Lower leg skin (tissue), 4 donors: Measurements from ENCODE around the gene RNGTT. TPM values are rescaled to one million over a fixed set of nuclear protein-coding genes. Genes with fewer than 3 reads are reported as not detected.

ENCODE experiments used
- DNase-seq, 2 donors: peaks; one replicate each; pipeline ENCODE4 v3.0.0-alpha.2; 2019; ENCODE audit warnings: low spot score in 2 of 2
- H3K4me3 ChIP-seq: fragments of 200-600 bp; sonication (generic); 2 replicates; pipeline ENCODE4 v1.5.1; 2017; ENCODE audit warnings: mild to moderate bottlenecking, low read depth; ENCODE audit not compliant: poor library complexity, severe bottlenecking
- POLR2A ChIP-seq, 2 donors: fragments of 450-650 bp; IDR thresholded peaks; one replicate each; pipeline ENCODE4 v1.6.1; 2016 to 2017; ENCODE audit warnings: antibody characterized with exemption in 2 of 2, mild to moderate bottlenecking in 1 of 2, moderate library complexity in 1 of 2
- WGBS, 2 donors: methylation state at CpG; one replicate each; pipeline ENCODE4 v1.1.5; 2018; 5-methylcytosine and 5-hydroxymethylcytosine counted together
- intact Hi-C: fragments of 100-400 bp; cut with DNase I; formaldehyde crosslinking; loops from one replicate; pipeline ENCODE4 v1.15.0; 2023; ENCODE audit warnings: low total_unique reads
- total RNA-seq, 4 donors: library from RNA; depleted of rRNA; stranded (reverse); fragments of >200 nt; gene quantifications; one replicate each; pipeline ENCODE4 v1.1.0, GENCODE V29; 2016
- TF ChIP-seq, protein P1 (sequence below), 3 donors: fragments of 450-650 bp; IDR thresholded peaks; one replicate each; pipeline ENCODE4 v1.5.1; 2016; ENCODE audit warnings: antibody characterized with exemption in 3 of 3, mild to moderate bottlenecking in 3 of 3, moderate library complexity in 2 of 3

RNGTT gene
- total RNA-seq, 4 donors from 2014 or later, result 9.3 to 12.0 (median 11.1) TPM

DNA sequence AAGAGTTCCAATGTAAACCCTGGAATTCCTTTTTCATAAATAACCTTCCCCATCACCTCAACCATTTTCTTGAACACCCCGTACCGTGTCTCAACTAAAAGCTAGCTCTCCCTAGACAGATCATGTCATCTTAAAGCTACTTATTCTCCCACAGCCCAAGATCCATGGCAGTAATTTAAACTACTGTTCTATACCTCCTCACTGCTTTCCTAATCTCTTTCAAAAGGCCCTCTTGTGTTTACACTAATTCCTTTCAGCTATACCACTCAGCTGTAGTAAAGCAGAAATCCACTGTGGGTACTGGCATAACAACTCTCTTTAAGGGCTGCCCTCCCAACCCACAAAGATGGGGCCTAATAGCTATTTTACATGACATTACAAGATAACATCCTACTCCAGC lies 67.5 kb downstream of the RNGTT start:
- TF ChIP-seq POLR2A (IDR thresholded peaks at IDR 0.05), result no peak
- TF ChIP-seq, protein P1, sequence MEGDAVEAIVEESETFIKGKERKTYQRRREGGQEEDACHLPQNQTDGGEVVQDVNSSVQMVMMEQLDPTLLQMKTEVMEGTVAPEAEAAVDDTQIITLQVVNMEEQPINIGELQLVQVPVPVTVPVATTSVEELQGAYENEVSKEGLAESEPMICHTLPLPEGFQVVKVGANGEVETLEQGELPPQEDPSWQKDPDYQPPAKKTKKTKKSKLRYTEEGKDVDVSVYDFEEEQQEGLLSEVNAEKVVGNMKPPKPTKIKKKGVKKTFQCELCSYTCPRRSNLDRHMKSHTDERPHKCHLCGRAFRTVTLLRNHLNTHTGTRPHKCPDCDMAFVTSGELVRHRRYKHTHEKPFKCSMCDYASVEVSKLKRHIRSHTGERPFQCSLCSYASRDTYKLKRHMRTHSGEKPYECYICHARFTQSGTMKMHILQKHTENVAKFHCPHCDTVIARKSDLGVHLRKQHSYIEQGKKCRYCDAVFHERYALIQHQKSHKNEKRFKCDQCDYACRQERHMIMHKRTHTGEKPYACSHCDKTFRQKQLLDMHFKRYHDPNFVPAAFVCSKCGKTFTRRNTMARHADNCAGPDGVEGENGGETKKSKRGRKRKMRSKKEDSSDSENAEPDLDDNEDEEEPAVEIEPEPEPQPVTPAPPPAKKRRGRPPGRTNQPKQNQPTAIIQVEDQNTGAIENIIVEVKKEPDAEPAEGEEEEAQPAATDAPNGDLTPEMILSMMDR (IDR thresholded peaks at IDR 0.05), result no peak
- DNase-seq, result no peak
- intact Hi-C loops, result no loop called here
- WGBS, 2 donors, result 98 to 100% methylated on average over 2 of the region's 2 CpGs
- no peak overlapping the region for H3K4me3 ChIP-seq

DNA sequence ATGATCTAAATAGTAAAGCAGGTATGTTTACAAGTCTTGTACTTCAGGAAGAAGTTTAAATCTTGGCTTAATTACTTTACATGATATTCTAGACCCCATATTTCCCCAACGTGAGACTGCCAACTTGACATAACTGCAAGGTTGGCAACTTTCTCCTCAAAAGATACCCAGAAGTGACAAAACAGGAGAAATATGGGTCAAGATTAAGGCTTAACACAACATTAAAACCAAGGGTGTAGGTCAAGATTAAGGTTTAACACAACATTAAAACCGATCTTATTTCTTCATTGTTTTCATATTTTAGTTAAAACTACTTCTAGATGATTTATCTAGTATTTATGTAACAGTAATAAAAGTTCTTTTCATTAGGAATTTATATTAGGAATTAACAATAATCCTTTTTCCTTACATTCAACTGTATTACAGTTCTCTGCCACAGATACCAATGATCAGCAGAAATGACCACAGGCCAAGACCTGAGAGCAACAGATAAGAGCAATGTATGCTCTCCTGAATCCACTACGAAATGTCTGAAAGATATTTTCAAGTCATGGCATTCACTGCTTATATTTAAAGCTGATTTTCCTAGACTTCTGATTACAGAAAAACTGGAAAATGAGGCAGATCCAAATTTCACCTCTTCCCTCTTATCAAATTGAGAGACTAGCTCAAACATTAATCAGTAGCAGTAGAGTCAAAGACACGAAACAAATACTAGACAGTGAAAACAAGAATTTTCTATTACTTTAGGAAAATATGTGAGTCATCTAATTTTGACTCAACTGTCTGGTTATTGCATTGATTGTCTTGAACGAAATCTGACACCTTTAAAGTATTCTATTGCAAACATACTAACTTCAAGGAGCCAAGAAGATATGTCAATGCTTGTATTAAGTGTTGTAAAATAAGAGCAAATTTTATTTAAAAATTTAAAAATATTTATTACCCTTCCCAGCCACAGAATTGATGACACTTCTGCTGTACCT lies 72.3 kb downstream of the RNGTT start:
- no peak for TF ChIP-seq POLR2A (IDR thresholded peaks at IDR 0.05)
- TF ChIP-seq, protein P1 (IDR thresholded peaks at IDR 0.05), result no peak
- intact Hi-C loops, result no loop called here
- no peak overlapping the region for H3K4me3 ChIP-seq
- no peak for DNase-seq
- WGBS, 2 donors, result 79 to 81% methylated on average over 5 of the region's 5 CpGs

DNA sequence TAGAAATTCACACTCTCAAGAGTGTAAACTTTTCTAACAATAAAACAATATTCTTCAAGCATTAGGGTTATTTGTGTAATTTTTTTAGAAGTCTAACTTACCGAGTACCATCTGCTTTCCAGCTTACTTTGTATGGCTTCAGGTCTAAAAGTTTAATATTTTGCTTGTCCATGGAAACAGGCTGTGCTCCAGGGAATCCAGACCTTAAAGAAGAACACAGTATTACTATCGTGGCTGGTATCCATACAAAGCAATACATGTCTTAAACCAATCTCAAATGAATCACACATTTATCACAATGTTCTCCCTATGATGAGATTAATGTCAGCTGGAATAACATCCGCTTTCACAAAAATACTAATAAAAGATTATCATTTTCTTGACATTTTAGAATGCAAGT lies 73.0 kb downstream of the RNGTT start:
- WGBS, 2 donors, result 63 to 67% methylated on average over 3 of the region's 3 CpGs
- TF ChIP-seq POLR2A (IDR thresholded peaks at IDR 0.05), result no peak
- TF ChIP-seq, protein P1 (IDR thresholded peaks at IDR 0.05), result no peak
- no peak overlapping the region for H3K4me3 ChIP-seq
- intact Hi-C loops, result no loop called here
- DNase-seq, result no peak

DNA sequence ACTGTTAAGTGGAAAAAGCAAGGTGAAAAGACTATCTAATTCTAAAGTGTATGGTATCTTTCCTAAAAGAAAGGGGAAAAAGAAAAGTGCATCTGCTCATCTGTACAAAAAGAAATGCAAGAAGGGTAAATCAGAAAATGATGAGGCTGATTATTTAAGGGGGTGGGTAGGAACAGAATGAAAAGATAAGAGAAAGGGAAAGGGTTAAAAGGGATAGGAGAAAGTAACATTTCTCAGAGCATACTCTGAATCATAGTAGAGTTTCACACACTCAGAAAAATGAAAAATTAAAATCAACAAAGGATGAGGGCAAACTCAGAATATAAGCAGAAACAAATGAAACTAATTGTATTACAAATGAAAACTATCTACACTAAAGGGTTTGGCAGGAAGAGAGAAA lies 79.1 kb downstream of the RNGTT start:
- TF ChIP-seq POLR2A (IDR thresholded peaks at IDR 0.05), result no peak
- TF ChIP-seq, protein P1 (IDR thresholded peaks at IDR 0.05), result no peak
- no peak overlapping the region for H3K4me3 ChIP-seq
- intact Hi-C loops, result no loop called here
- DNase-seq, result no peak

DNA sequence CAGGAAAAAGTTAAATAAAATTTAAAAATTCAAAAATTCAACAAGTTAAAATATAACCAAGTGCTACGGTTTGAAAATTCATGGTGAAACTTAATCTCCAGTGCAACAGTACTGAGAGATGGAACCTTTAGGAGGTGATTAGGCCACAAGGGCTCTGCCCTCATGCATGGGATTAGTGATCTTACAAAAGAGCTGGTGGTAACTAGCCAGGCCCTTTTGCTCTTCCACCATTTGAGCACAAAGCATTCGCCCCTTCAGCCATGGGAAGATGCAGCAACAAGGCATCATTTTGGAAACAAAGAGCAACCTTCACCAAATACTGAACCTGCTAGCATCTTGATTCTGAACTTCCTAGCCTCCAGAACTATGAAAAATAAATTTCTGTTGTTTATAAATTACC lies 80.9 kb downstream of the RNGTT start:
- 96 to 97% methylated on average over 2 of the region's 2 CpGs for WGBS, 2 donors
- H3K4me3 ChIP-seq, result no peak overlapping the region
- intact Hi-C loops, result no loop called here
- TF ChIP-seq, protein P1 (IDR thresholded peaks at IDR 0.05), result no peak
- DNase-seq, result no peak
